Measurements from ENCODE around the gene KCNG2. TPM values are rescaled to one million over a fixed set of nuclear protein-coding genes. Genes with fewer than 3 reads are reported as not detected.

KCNG2 gene
- total RNA-seq, 1 experiment from 2014 or later = not detected

GRCh38 chr18:79915161-79916127 is 117.7 kb downstream of the KCNG2 start:
- intact Hi-C loops (cut with micrococcal nuclease; ENCODE audit: unreplicated experiment) = no loop called here
- no peak for TF ChIP-seq CTCF (IDR thresholded peaks at IDR 0.05; ENCODE audit: insufficient read depth in 1 of 2, low read depth in 1 of 2, low read length in 1 of 2, severe bottlenecking in 1 of 2, unreplicated experiment in 1 of 2)
- Histone ChIP-seq H3K36me3 (ENCODE audit: control insufficient read depth, insufficient read depth, low read length) (peaks cover 1% of the 10 kb centered on the region; the same call in 1 of the 2 replicates), H3K9me3 (no peaks in the 10 kb centered on the region), H3K27me3 (replicated peaks; ENCODE audit: control insufficient read depth, insufficient read depth, low read length) (no peaks in the 10 kb centered on the region), H3K4me3 (ENCODE audit: low read depth, low read length) (no peak overlapping the region), H3K4me1 (no peaks in the 10 kb centered on the region)
- H3K4me3 Mint-ChIP-seq (ENCODE audit: unreplicated experiment) = no peak overlapping the region
- H3K9me3 Mint-ChIP-seq (ENCODE audit: unreplicated experiment) = no peaks in the 10 kb centered on the region
- H3K36me3 Mint-ChIP-seq (ENCODE audit: insufficient read depth, unreplicated experiment) = peaks cover 7% of the 10 kb centered on the region
- H3K4me1 Mint-ChIP-seq (ENCODE audit: low read depth, unreplicated experiment) = no peaks in the 10 kb centered on the region
- no TSS peak for BruUV-seq (replicated peaks)
- ChIA-PET POLR2A (no interaction called here), CTCF (no interaction called here)
- no peak overlapping the region for H3K27ac Mint-ChIP-seq (ENCODE audit: unreplicated experiment)
- DNase-seq = no peak
- no peaks in the 10 kb centered on the region for H3K27me3 Mint-ChIP-seq (ENCODE audit: insufficient read depth, unreplicated experiment)

- no peaks in the 10 kb centered on the region for H3K9me3 Mint-ChIP-seq (ENCODE audit: unreplicated experiment)
- H3K4me1 Mint-ChIP-seq (ENCODE audit: low read depth, unreplicated experiment) = no peaks in the 10 kb centered on the region
- no peak overlapping the region for H3K4me3 Mint-ChIP-seq (ENCODE audit: unreplicated experiment)
- no peaks in the 10 kb centered on the region for H3K27me3 ChIP-seq (replicated peaks; ENCODE audit: control insufficient read depth, insufficient read depth, low read length)
- H3K4me1 ChIP-seq = no peaks in the 10 kb centered on the region
- TF ChIP-seq CTCF (IDR thresholded peaks at IDR 0.05; ENCODE audit: insufficient read depth in 1 of 2, low read depth in 1 of 2, low read length in 1 of 2, severe bottlenecking in 1 of 2, unreplicated experiment in 1 of 2) = no peak
- H3K36me3 ChIP-seq (ENCODE audit: control insufficient read depth, insufficient read depth, low read length) = peaks cover 1% of the 10 kb centered on the region; the same call in 1 of the 2 replicates
- peaks cover 7% of the 10 kb centered on the region for H3K36me3 Mint-ChIP-seq (ENCODE audit: insufficient read depth, unreplicated experiment)
- H3K27ac Mint-ChIP-seq (ENCODE audit: unreplicated experiment) = no peak overlapping the region
- H3K27me3 Mint-ChIP-seq (ENCODE audit: insufficient read depth, unreplicated experiment) = no peaks in the 10 kb centered on the region
- no peak for DNase-seq
- no TSS peak for BruUV-seq (replicated peaks)
- intact Hi-C loops (cut with micrococcal nuclease; ENCODE audit: unreplicated experiment) = no loop called here
- ChIA-PET POLR2A (no interaction called here), CTCF (no interaction called here)
- no peak overlapping the region for H3K4me3 ChIP-seq (ENCODE audit: low read depth, low read length)
- H3K9me3 ChIP-seq = no peaks in the 10 kb centered on the region
Measured at GRCh38 chr18:79916128-79916494, 118.4 kb downstream of the KCNG2 start.

- H3K4me1 Mint-ChIP-seq (ENCODE audit: low read depth, unreplicated experiment) = no peaks in the 10 kb centered on the region
- intact Hi-C loops (cut with micrococcal nuclease; ENCODE audit: unreplicated experiment) = no loop called here
- Histone ChIP-seq H3K27me3 (replicated peaks; ENCODE audit: control insufficient read depth, insufficient read depth, low read length) (no peaks in the 10 kb centered on the region), H3K4me3 (ENCODE audit: low read depth, low read length) (no peak overlapping the region), H3K36me3 (ENCODE audit: control insufficient read depth, insufficient read depth, low read length) (peaks cover 1% of the 10 kb centered on the region; the same call in 1 of the 2 replicates), H3K9me3 (no peaks in the 10 kb centered on the region), H3K4me1 (no peaks in the 10 kb centered on the region)
- TF ChIP-seq CTCF (IDR thresholded peaks at IDR 0.05; ENCODE audit: insufficient read depth in 1 of 2, low read depth in 1 of 2, low read length in 1 of 2, severe bottlenecking in 1 of 2, unreplicated experiment in 1 of 2) = no peak
- no peak for DNase-seq
- no peaks in the 10 kb centered on the region for H3K9me3 Mint-ChIP-seq (ENCODE audit: unreplicated experiment)
- no peak overlapping the region for H3K27ac Mint-ChIP-seq (ENCODE audit: unreplicated experiment)
- no peak overlapping the region for H3K4me3 Mint-ChIP-seq (ENCODE audit: unreplicated experiment)
- H3K36me3 Mint-ChIP-seq (ENCODE audit: insufficient read depth, unreplicated experiment) = peaks cover 7% of the 10 kb centered on the region
- ChIA-PET POLR2A (no interaction called here), CTCF (no interaction called here)
- no TSS peak for BruUV-seq (replicated peaks)
- H3K27me3 Mint-ChIP-seq (ENCODE audit: insufficient read depth, unreplicated experiment) = no peaks in the 10 kb centered on the region
Measured at GRCh38 chr18:79916546-79917168, 118.9 kb downstream of the KCNG2 start.
